KMS-11 (cell line): ENCODE measurements around the gene CFAP74.

ENCODE experiments used
- H2AFZ ChIP-seq: fragments of 200-600 bp; sonication (generic); 2 replicates; pipeline ENCODE4 v1.6.1; 2016; ENCODE audit warnings: antibody characterized with exemption, mixed run types, low read depth
- H3K27ac ChIP-seq: fragments of 200-600 bp; sonication (generic); 2 replicates; pipeline ENCODE4 v1.6.1; 2016; ENCODE audit warnings: mild to moderate bottlenecking, mixed run types
- H3K27me3 ChIP-seq: fragments of 200-600 bp; sonication (generic); 2 replicates; pipeline ENCODE4 v1.6.1; 2017; ENCODE audit warnings: mild to moderate bottlenecking, low read depth, mixed run types, moderate library complexity; ENCODE audit not compliant: insufficient read depth
- H3K36me3 ChIP-seq: fragments of 200-600 bp; sonication (generic); 2 replicates; pipeline ENCODE4 v1.6.1; 2017; ENCODE audit warnings: mild to moderate bottlenecking, mixed run types; ENCODE audit not compliant: insufficient read depth
- H3K4me1 ChIP-seq: fragments of 200-600 bp; sonication (generic); 2 replicates; pipeline ENCODE4 v1.6.1; 2016; ENCODE audit warnings: mild to moderate bottlenecking, low read depth, mixed run types; ENCODE audit not compliant: poor library complexity, severe bottlenecking
- H3K4me2 ChIP-seq: fragments of 200-600 bp; sonication (generic); 2 replicates; pipeline ENCODE4 v1.7.0; 2016; ENCODE audit warnings: mild to moderate bottlenecking, mixed run types
- H3K4me3 ChIP-seq: fragments of 200-600 bp; sonication (generic); IDR thresholded peaks from 2 replicates; pipeline ENCODE4 v1.6.1; 2017; ENCODE audit warnings: low read depth, low read length, mixed read lengths; ENCODE audit not compliant: insufficient read depth
- H3K79me2 ChIP-seq: fragments of 200-600 bp; sonication (generic); 2 replicates; pipeline ENCODE4 v1.6.1; 2016; ENCODE audit warnings: low read depth, mixed run types; ENCODE audit not compliant: insufficient read depth
- H3K9ac ChIP-seq: fragments of 200-600 bp; sonication (generic); 2 replicates; pipeline ENCODE4 v1.6.1; 2016; ENCODE audit warnings: mild to moderate bottlenecking, mixed run types
- H4K20me1 ChIP-seq: fragments of 200-600 bp; sonication (generic); 2 replicates; pipeline ENCODE4 v1.6.1; 2016; ENCODE audit warnings: mild to moderate bottlenecking, mixed run types; ENCODE audit not compliant: insufficient read depth
- TF ChIP-seq, protein P1 (sequence below): fragments of 200-600 bp; sonication (generic); conservative IDR thresholded peaks from 2 replicates; pipeline ENCODE4 v1.6.1; 2017; ENCODE audit warnings: low read depth, mild to moderate bottlenecking, antibody characterized with exemption, low read length, moderate library complexity, mixed read lengths

Gene CFAP74

DNA sequence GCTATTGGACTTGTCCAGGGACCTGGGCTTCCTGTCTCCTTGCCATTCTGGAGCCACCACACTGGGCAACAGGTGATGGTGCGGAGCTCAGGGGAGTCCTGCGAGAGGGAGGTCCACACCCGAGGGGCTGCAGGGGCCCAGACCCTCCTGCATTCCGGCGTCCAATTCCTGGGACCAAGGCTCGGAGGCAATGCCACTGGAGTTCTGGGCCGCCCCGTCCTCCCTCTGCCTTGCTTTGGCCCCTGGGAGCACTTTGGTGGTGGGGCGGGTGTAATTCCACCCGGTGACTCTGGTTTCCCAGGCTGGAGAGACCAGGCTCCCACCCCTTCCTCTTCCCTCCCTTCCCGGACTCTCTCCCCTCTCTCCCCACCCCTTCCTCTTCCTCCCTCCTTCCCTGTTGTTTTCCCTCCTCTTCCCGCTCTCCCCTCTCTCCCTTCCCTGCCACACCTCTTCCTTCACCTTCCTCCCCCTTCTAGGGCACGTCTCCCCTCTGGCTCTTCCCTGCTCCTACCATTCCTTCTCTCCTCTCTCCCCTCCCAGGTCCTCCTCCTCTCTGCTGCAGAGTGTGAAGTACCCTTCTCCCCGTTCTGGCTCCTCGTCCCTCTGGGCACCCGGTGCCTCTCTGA lies 48.6 kb upstream of the CFAP74 start:
- Histone ChIP-seq H3K79me2 (no peaks in the 10 kb centered on the region), H3K27ac (no peak overlapping the region), H3K4me1 (no peaks in the 10 kb centered on the region), H3K36me3 (no peaks in the 10 kb centered on the region), H3K9ac (no peak overlapping the region), H4K20me1 (no peaks in the 10 kb centered on the region), H3K4me2 (no peak overlapping the region), H3K27me3 (peaks cover 43% of the 10 kb centered on the region), H2AFZ (no peak overlapping the region), H3K4me3 (no peak overlapping the region)
- TF ChIP-seq, protein P1, sequence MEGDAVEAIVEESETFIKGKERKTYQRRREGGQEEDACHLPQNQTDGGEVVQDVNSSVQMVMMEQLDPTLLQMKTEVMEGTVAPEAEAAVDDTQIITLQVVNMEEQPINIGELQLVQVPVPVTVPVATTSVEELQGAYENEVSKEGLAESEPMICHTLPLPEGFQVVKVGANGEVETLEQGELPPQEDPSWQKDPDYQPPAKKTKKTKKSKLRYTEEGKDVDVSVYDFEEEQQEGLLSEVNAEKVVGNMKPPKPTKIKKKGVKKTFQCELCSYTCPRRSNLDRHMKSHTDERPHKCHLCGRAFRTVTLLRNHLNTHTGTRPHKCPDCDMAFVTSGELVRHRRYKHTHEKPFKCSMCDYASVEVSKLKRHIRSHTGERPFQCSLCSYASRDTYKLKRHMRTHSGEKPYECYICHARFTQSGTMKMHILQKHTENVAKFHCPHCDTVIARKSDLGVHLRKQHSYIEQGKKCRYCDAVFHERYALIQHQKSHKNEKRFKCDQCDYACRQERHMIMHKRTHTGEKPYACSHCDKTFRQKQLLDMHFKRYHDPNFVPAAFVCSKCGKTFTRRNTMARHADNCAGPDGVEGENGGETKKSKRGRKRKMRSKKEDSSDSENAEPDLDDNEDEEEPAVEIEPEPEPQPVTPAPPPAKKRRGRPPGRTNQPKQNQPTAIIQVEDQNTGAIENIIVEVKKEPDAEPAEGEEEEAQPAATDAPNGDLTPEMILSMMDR: no peak

DNA sequence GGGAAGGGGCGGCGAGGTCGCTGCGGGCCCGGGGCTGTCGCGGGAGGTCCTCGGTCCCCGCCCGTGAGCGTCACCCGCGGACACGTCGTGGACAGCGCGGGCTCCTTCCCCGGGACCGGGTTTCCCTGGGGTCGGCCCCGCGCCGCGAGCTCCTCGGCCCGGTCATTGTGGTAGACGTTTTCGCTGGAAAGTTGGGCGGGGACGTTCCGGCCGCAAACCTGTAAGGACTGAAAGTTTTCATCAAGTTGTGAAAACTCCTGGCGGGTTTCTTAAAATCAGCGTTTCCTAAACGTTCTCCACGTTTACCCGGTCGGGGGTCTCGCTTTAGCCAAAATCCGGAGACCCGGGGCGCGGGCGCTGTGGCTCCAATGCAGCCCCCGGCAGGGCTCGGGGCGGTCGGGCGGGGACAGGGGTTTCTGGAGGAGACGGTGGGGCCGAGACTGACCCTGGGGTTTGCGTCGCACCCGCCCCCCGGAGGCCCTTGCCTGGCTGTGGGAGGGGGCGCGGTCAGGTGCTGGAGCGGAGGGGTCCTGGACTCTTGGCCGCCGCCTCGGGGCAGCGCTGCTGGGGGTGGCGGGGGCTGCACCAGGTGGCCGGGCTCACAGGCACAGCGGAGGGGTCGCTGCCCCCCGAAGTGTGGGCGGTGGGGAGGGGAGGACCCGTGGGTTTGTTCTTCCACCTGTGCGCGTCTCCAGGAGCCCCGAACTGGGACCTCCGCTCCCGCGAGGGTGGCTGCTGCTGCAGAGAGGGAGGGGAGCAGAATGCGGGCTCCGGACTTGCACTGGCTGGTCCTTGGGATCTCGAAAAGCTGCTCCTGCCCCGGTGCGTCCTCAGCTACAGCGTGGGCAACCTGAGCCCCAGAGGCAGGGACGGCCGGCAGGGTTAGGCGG lies 47.5 kb upstream of the CFAP74 start:
- no peak overlapping the region for H2AFZ ChIP-seq
- H3K4me3 ChIP-seq: no peak overlapping the region
- no peaks in the 10 kb centered on the region for H3K79me2 ChIP-seq
- no peaks in the 10 kb centered on the region for H3K36me3 ChIP-seq
- peaks cover 49% of the 10 kb centered on the region for H3K27me3 ChIP-seq
- H3K4me1 ChIP-seq: no peaks in the 10 kb centered on the region
- no peaks in the 10 kb centered on the region for H4K20me1 ChIP-seq
- no peak overlapping the region for H3K9ac ChIP-seq
- no peak overlapping the region for H3K4me2 ChIP-seq
- H3K27ac ChIP-seq: no peak overlapping the region
- TF ChIP-seq, protein P1: no peak

DNA sequence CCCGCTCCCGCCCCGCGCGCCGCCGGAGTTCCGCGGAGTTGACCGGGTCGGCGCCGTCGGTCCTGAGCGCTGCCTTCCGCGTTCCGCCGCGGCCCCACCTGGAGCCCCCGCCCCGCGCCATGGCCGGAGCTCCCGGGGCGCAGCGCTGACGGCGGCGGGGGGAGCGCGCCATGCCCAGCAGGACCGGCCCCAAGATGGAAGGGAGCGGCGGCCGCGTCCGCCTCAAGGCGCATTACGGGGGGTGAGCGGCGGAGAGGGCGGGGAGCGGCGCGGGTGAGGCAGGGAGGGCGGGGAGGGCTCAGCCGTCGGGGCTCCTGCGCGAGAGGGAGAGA lies 46.8 kb upstream of the CFAP74 start:
- no peak overlapping the region for H3K9ac ChIP-seq
- no peaks in the 10 kb centered on the region for H4K20me1 ChIP-seq
- no peaks in the 10 kb centered on the region for H3K79me2 ChIP-seq
- H3K27me3 ChIP-seq: peaks cover 55% of the 10 kb centered on the region
- H3K4me1 ChIP-seq: no peaks in the 10 kb centered on the region
- no peak overlapping the region for H3K27ac ChIP-seq
- no peak overlapping the region for H3K4me2 ChIP-seq
- H3K4me3 ChIP-seq: no peak overlapping the region
- TF ChIP-seq, protein P1: no peak
- no peaks in the 10 kb centered on the region for H3K36me3 ChIP-seq
- H2AFZ ChIP-seq: no peak overlapping the region

DNA sequence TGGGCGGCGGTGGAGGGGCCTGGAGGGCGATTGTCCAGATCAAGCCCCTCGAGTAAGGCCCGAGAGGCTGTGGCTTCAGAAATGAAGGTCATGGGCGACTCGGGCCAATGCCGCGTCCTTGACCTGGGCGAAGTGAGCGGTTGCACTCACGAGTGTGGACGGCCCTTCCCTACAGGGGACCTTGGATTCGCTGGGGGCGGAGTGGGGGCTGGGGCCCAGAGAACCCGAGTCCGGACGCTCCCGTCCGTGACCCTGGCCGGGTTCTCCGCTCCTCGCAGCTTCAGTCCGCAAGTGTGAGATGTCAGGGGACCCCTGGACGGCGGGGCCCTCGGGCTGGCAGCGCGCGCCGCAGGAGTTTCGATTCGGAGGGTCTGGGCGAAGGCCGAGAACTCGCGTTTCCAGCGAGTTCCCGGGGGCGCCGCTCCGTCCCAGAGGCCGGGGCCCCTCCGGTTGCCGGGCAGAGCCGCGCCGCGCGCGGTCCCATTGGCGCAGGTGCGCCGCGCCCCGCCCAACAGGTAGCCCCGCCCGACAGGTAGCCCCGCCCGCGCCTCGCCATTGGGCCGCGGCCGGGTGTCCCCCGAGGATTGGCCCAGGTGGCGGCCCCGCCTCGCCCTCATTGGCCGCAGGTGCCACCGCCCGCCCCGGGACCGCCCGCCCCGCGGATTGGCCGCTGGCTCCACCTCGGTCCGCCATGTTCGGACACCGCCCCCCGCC lies 46.3 kb upstream of the CFAP74 start, which contains the start of gene PRKCZ:
TSS of gene PRKCZ (plus strand) at position 694 of the 714 bp plus-strand sequence. CDS start 220 bp downstream, outside the sequence.
- Histone ChIP-seq H4K20me1 (no peaks in the 10 kb centered on the region), H3K4me2 (no peak within 1 kb of the TSS), H3K27ac (no peak within 1 kb of the TSS), H3K36me3 (no peaks in the 10 kb centered on the region), H3K4me3 (no peak within 1 kb of the TSS), H3K4me1 (no peaks in the 10 kb centered on the region), H2AFZ (no peak within 1 kb of the TSS), H3K27me3 (peaks cover 60% of the 10 kb centered on the region), H3K79me2 (no peaks in the 10 kb centered on the region), H3K9ac (no peak within 1 kb of the TSS)
- TF ChIP-seq, protein P1: no peak
